Endothelial cell of umbilical vein (primary cell): Measurements from ENCODE around the gene SDR9C7. TPM values are rescaled to one million over a fixed set of nuclear protein-coding genes. Genes with fewer than 3 reads are reported as not detected.

Experiments
- BruUV-seq: library from RNA; stranded (reverse); fragments of 400-500 nt; replicated peaks from 2 replicates; lab custom pipeline; 2021; lab: Mats Ljungman, UMichigan
- CTCF ChIA-PET: fragments of 300-600, 350-600 bp; sonication (Branson Sonifier 250); formaldehyde crosslinking; loops from one replicate; lab custom pipeline; 2021; ENCODE audit warnings: antibody characterized with exemption, inconsistent platforms; lab: Charles Lee
- POLR2A ChIA-PET: fragments of 300-600, 350-600 bp; sonication (Branson Sonifier 250); formaldehyde crosslinking; loops from one replicate; lab custom pipeline; 2021; ENCODE audit warnings: antibody characterized with exemption, inconsistent platforms; lab: Charles Lee
- DNase-seq: peaks from one replicate; pipeline ENCODE4 v3.0.0-alpha.2; 2011; ENCODE audit warnings: low read depth, low spot score
- FAIRE-seq: peaks from 2 replicates; lab custom pipeline; 2011; peaks lifted over from hg19 to GRCh38; lab: Jason Lieb, UNC
- H2AFZ ChIP-seq: 2 replicates; pipeline ENCODE4 v1.6.0; 2012; ENCODE audit warnings: low read depth, low read length, control low read depth, inconsistent platforms
- H3K27ac ChIP-seq: 2 replicates; pipeline ENCODE4 v1.5.1; 2011; ENCODE audit warnings: low read depth, mild to moderate bottlenecking, control low read depth, low read length, moderate library complexity; ENCODE audit not compliant: insufficient read depth
- H3K27me3 ChIP-seq, 2 experiments: 2 replicates each; pipeline versions ENCODE4 v1.6.0 to v1.6.1; 2011; ENCODE audit warnings: low read length in 2 of 2, mixed read lengths in 1 of 2; ENCODE audit not compliant: control insufficient read depth in 2 of 2, insufficient read depth in 2 of 2
- H3K36me3 ChIP-seq, 2 experiments: 2 replicates in 1 of 2; 3 replicates in 1 of 2; pipeline ENCODE4 v1.5.1; 2011; ENCODE audit warnings: low read length in 2 of 2, mild to moderate bottlenecking in 1 of 2, moderate library complexity in 1 of 2; ENCODE audit not compliant: control insufficient read depth in 2 of 2, insufficient read depth in 2 of 2; ENCODE audit errors: extremely low read depth in 1 of 2
- H3K4me1 ChIP-seq: 3 replicates; pipeline ENCODE4 v1.5.1; 2011; ENCODE audit warnings: mild to moderate bottlenecking, low read length; ENCODE audit not compliant: control insufficient read depth, insufficient read depth; ENCODE audit errors: extremely low read depth
- H3K4me2 ChIP-seq: 2 replicates; pipeline ENCODE4 v1.6.1; 2011; ENCODE audit warnings: low read length, control low read depth, mixed read lengths; ENCODE audit not compliant: insufficient read depth
- H3K4me3 ChIP-seq, 3 experiments: fragments of 200-600 bp in 1 of 3; sonication (generic), shearing (Covaris generic) in 1 of 3; replicated peaks in 1 of 3; 2 replicates each; pipeline ENCODE4 v1.5.1; 2011 to 2016; ENCODE audit warnings: control low read depth in 3 of 3, low read length in 3 of 3, mild to moderate bottlenecking in 2 of 3, inconsistent platforms in 1 of 3, low read depth in 1 of 3, moderate library complexity in 1 of 3; ENCODE audit not compliant: insufficient read depth in 1 of 3
- H3K79me2 ChIP-seq: 2 replicates; pipeline ENCODE4 v1.6.0; 2012; ENCODE audit warnings: low read length, inconsistent platforms; ENCODE audit not compliant: control insufficient read depth, insufficient read depth
- H3K9ac ChIP-seq: replicated peaks from 2 replicates; pipeline ENCODE3; 2011; ENCODE audit warnings: low read length, control low read depth; ENCODE audit not compliant: insufficient read depth; ENCODE audit errors: extremely low read depth
- H3K9me1 ChIP-seq: replicated peaks from 3 replicates; pipeline ENCODE4 v1.6.0; 2011; ENCODE audit warnings: mild to moderate bottlenecking, low read length; ENCODE audit not compliant: control insufficient read depth, insufficient read depth; ENCODE audit errors: extremely low read depth
- H3K9me3 ChIP-seq: replicated peaks from 2 replicates; pipeline ENCODE4 v1.5.1; 2012; ENCODE audit warnings: low read length, inconsistent platforms; ENCODE audit not compliant: control insufficient read depth, insufficient read depth
- H4K20me1 ChIP-seq: replicated peaks from 2 replicates; pipeline ENCODE3; 2011; ENCODE audit warnings: mild to moderate bottlenecking, low read length; ENCODE audit not compliant: control insufficient read depth, insufficient read depth; ENCODE audit errors: extremely low read depth
- CTCF ChIP-seq, 2 donors: IDR thresholded peaks; 1 replicate in 1 of 2; 2 replicates in 1 of 2; pipeline ENCODE4 v1.5.1; 2011; ENCODE audit warnings: low read length in 2 of 2, mild to moderate bottlenecking in 2 of 2, moderate library complexity in 2 of 2, control low read depth in 1 of 2, inconsistent platforms in 1 of 2, low read depth in 1 of 2; ENCODE audit not compliant: insufficient read depth in 1 of 2; ENCODE audit errors: extremely low read depth in 1 of 2
- EZH2 ChIP-seq: IDR thresholded peaks from 2 replicates; pipeline ENCODE4 v1.6.1; 2012; ENCODE audit warnings: borderline replicate concordance, low read depth, mild to moderate bottlenecking, moderate library complexity, low read length, inconsistent platforms; ENCODE audit not compliant: severe bottlenecking
- FOS ChIP-seq: IDR thresholded peaks from 2 replicates; pipeline ENCODE4 v1.6.1; 2011; ENCODE audit warnings: mild to moderate bottlenecking, low read length, moderate library complexity, borderline replicate concordance; ENCODE audit not compliant: insufficient read depth
- GATA2 ChIP-seq: IDR thresholded peaks from 2 replicates; pipeline ENCODE4 v1.7.0; 2011; ENCODE audit warnings: low read depth, mild to moderate bottlenecking, moderate library complexity, mixed read lengths, low read length; ENCODE audit not compliant: insufficient read length, insufficient read depth
- MYC ChIP-seq: IDR thresholded peaks from one replicate; pipeline ENCODE4 v1.6.1; 2011; ENCODE audit warnings: mild to moderate bottlenecking, low read depth, low read length
- POLR2A ChIP-seq: IDR thresholded peaks from 2 replicates; pipeline ENCODE4 v1.6.1; 2012; ENCODE audit warnings: low read depth, mild to moderate bottlenecking, control low read depth, low read length
- dilution Hi-C: fragments of 300-500 bp; cut with MboI; formaldehyde crosslinking; loops from one replicate; pipeline ENCODE4 v1.15.0; 2019; ENCODE audit warnings: low sequenced_read_pairs; ENCODE audit not compliant: extremely low pct_ligation_motif_present
- intact Hi-C: fragments of 100-400 bp; cut with micrococcal nuclease; formaldehyde crosslinking; loops from one replicate; pipeline ENCODE4 v1.10.0; 2022
- polyA plus RNA-seq, 4 experiments: library from polyadenylated mRNA; depleted of rRNA in 3 of 4; stranded (reverse) in 3 of 4; unstranded in 1 of 4; fragments of >200 nt; gene quantifications; 2 replicates each; pipeline versions ENCODE4 v1.2.1 to v1.2.3, GENCODE V29; 2011 to 2012; ENCODE audit warnings: missing spikeins in 1 of 4
- total RNA-seq: library from RNA; stranded (reverse); gene quantifications from 2 replicates; pipeline ENCODE4 v1.2.3, GENCODE V29; 2021

SDR9C7 gene
- total and polyA plus RNA-seq, 2 donors (not counting 3 experiments of a cell fraction or from before 2014, with no cell fraction given) = not detected

GRCh38 chr12:56927281-56927680 lies 6.9 kb downstream of the SDR9C7 start:
- H3K9me3 ChIP-seq = no peaks in the 10 kb centered on the region
- H3K79me2 ChIP-seq = no peaks in the 10 kb centered on the region
- no peak overlapping the region for H2AFZ ChIP-seq
- no peak overlapping the region for H3K4me3 ChIP-seq
- no TSS peak for BruUV-seq
- H3K9ac ChIP-seq = no peak overlapping the region
- no peaks in the 10 kb centered on the region for H3K9me1 ChIP-seq
- no peak overlapping the region for H3K27ac ChIP-seq
- no peak overlapping the region for H3K4me2 ChIP-seq
- H3K27me3 ChIP-seq = peaks cover 3 to 5% of the 10 kb centered on the region in 2 experiments
- intact Hi-C loops = no loop called here
- CTCF ChIA-PET = no interaction called here
- DNase-seq (no peak), FAIRE-seq (no peak)
- POLR2A ChIA-PET = no interaction called here
- no peaks in the 10 kb centered on the region for H3K4me1 ChIP-seq
- H4K20me1 ChIP-seq = no peaks in the 10 kb centered on the region
- H3K36me3 ChIP-seq = no peaks in the 10 kb centered on the region
- TF ChIP-seq POLR2A (no peak), EZH2 (no peak), GATA2 (no peak), MYC (no peak), FOS (no peak)
- dilution Hi-C loops = no loop called here

GRCh38 chr12:56922031-56922430 lies 12.2 kb downstream of the SDR9C7 start:
- dilution Hi-C loops = no loop called here
- no peaks in the 10 kb centered on the region for H4K20me1 ChIP-seq
- no peaks in the 10 kb centered on the region for H3K79me2 ChIP-seq
- BruUV-seq = no TSS peak
- no peak for DNase-seq
- FAIRE-seq = no peak
- intact Hi-C loops = no loop called here
- no peaks in the 10 kb centered on the region for H3K36me3 ChIP-seq
- H3K27ac ChIP-seq = no peak overlapping the region
- no peaks in the 10 kb centered on the region for H3K9me3 ChIP-seq
- ChIA-PET POLR2A (no interaction called here), CTCF (no interaction called here)
- H3K4me1 ChIP-seq = no peaks in the 10 kb centered on the region
- H3K4me2 ChIP-seq = no peak overlapping the region
- H3K4me3 ChIP-seq = no peak overlapping the region
- no peaks in the 10 kb centered on the region for H3K9me1 ChIP-seq
- TF ChIP-seq POLR2A (no peak), MYC (no peak), CTCF (IDR thresholded peaks at IDR 0.05; ENCODE audit: extremely low read depth in 1 of 2, insufficient read depth in 1 of 2, low read depth in 1 of 2, low read length in 2 of 2) (no peak), GATA2 (no peak)
- no peak overlapping the region for H2AFZ ChIP-seq
- no peak overlapping the region for H3K9ac ChIP-seq
- H3K27me3 ChIP-seq = peaks cover 3 to 9% of the 10 kb centered on the region in 2 experiments
